Upper lobe of right lung (tissue), 1 donor: ENCODE measurements around the gene FAR2. TPM values are rescaled to one million over a fixed set of nuclear protein-coding genes. Genes with fewer than 3 reads are reported as not detected.

ENCODE experiments used
- ATAC-seq: fragments of 200-7000 bp; cut with Tn5 transposase; one replicate; pipeline ENCODE4 v1.9.1; 2020; ENCODE audit warnings: mild to moderate bottlenecking, moderate library complexity
- DNase-seq: peaks from one replicate; pipeline ENCODE4 v3.0.0-alpha.2; 2020
- H3K27ac ChIP-seq: fragments of 200-600 bp; one replicate; pipeline ENCODE4 v1.8.0; 2022
- H3K27me3 ChIP-seq: fragments of 200-600 bp; one replicate; pipeline ENCODE4 v1.8.0; 2022; ENCODE audit warnings: mild to moderate bottlenecking
- H3K36me3 ChIP-seq: fragments of 200-600 bp; one replicate; pipeline ENCODE4 v1.8.0; 2022
- H3K4me1 ChIP-seq: fragments of 200-600 bp; one replicate; pipeline ENCODE4 v1.8.0; 2022
- H3K4me3 ChIP-seq: fragments of 200-600 bp; one replicate; pipeline ENCODE4 v1.8.0; 2022; ENCODE audit warnings: mild to moderate bottlenecking
- H3K9me3 ChIP-seq: fragments of 200-600 bp; one replicate; pipeline ENCODE4 v1.8.0; 2022
- intact Hi-C: fragments of 100-400 bp; cut with DNase I; formaldehyde crosslinking; loops from one replicate; pipeline ENCODE4 v1.11.0; 2022
- total RNA-seq: library from RNA; stranded (reverse); fragmentation: NEBNext Ultra II Directional; extraction: Animal tissue kit (Norgen Biotek cat#: 25700); gene quantifications from one replicate; pipeline ENCODE4 v1.2.1, GENCODE V29; 2021
- TF ChIP-seq, protein P1 (sequence below): fragments of 200-600 bp; IDR thresholded peaks from one replicate; pipeline ENCODE4 v1.8.0; 2022; ENCODE audit warnings: antibody characterized with exemption
- donor health status: DM: no; HTN: yes; CAD: no; lungs with severe emphysema.

FAR2 gene
- total RNA-seq, 1 donor from 2014 or later, result 13.3 TPM

DNA sequence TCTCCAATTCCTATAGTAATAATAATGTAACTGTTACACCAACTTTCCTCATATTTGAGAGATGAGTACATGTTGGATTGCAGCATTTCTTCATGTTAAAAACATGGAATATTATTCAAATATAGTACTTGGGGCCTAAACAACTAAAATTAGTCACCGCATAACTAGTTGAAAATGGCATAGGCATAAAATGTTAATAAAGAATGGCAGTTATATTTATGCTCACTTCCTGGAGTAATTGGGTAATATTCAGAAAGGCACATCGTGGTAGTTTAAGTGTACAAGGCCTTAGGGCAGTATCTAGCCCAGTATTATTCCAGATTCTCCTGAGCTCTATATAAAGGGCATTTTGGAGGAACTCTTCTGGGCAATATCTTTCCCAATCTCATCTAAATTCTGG lies 185.9 kb downstream of the FAR2 start:
- intact Hi-C loops, result no loop called here
- ATAC-seq, result no peak

DNA sequence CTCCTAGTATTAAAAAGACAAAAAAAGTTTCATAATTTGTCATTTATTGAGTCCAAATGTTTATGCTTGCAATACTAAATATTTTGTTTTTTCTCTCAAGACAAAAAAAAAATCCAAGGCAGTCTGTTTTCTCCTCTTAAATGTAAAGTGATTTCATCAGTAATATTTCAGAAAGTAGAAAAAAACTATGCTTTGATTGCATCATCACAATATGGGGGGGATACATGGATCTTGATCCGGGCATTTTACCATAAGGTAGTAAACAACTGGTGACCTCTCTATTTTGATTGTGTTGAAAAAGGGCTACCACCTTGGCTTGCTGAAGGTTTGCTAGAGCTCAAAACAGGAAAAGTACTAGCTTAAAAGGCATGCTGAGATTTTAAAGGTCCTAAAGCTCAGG lies 188.2 kb downstream of the FAR2 start:
- intact Hi-C loops, result no loop called here
- no peak for DNase-seq
- Histone ChIP-seq H3K27ac (no peak overlapping the region), H3K9me3 (no peaks in the 10 kb centered on the region), H3K27me3 (no peaks in the 10 kb centered on the region), H3K36me3 (peaks cover 35% of the 10 kb centered on the region), H3K4me1 (no peaks in the 10 kb centered on the region), H3K4me3 (no peak overlapping the region)
- TF ChIP-seq, protein P1, sequence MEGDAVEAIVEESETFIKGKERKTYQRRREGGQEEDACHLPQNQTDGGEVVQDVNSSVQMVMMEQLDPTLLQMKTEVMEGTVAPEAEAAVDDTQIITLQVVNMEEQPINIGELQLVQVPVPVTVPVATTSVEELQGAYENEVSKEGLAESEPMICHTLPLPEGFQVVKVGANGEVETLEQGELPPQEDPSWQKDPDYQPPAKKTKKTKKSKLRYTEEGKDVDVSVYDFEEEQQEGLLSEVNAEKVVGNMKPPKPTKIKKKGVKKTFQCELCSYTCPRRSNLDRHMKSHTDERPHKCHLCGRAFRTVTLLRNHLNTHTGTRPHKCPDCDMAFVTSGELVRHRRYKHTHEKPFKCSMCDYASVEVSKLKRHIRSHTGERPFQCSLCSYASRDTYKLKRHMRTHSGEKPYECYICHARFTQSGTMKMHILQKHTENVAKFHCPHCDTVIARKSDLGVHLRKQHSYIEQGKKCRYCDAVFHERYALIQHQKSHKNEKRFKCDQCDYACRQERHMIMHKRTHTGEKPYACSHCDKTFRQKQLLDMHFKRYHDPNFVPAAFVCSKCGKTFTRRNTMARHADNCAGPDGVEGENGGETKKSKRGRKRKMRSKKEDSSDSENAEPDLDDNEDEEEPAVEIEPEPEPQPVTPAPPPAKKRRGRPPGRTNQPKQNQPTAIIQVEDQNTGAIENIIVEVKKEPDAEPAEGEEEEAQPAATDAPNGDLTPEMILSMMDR, result no peak
- ATAC-seq, result no peak

More for the DNA sequence above, 185.9 kb downstream of the FAR2 start:
- Histone ChIP-seq H3K36me3 (peaks cover 18% of the 10 kb centered on the region), H3K27me3 (no peaks in the 10 kb centered on the region), H3K4me1 (no peaks in the 10 kb centered on the region), H3K9me3 (no peaks in the 10 kb centered on the region), H3K4me3 (no peak overlapping the region), H3K27ac (no peak overlapping the region)
- TF ChIP-seq, protein P1, result no peak
- no peak for DNase-seq

DNA sequence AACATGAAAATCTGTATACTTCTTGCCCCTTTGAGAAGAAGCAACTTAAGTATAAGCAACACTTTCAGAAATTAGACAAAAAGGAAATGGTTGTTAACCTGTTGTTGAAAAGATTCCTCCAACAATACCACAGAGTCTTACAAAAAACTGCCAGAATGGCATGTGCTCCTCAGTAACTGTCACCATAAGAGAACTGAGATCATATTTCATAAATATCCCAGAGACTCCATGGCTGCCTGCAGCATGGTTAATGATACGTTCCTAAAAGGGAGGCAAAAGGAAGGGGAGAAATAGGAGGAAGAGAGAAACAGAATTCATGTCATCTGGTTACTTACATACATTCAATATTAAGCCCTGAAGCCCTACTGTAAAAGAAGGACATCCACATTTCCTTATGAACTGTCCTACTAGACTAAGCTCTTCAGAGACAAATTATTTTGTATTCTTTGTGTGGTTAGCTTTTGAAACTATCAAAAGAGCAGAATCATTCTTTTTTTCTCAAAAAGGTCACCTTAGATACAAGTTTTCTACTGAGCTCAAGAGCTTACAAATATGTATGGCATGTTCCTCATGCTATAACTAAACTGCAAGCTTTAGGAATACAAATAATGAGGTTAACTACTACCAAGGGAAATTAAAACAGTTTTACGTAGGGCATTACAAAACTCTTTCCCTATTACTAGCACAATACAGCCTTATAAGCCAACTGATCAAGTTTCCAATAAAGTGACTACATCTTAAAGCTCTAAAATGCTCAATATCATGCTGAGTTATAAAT lies 194.1 kb downstream of the FAR2 start:
- H3K36me3 ChIP-seq, result peaks cover 64% of the 10 kb centered on the region
- TF ChIP-seq, protein P1, result no peak
- no peaks in the 10 kb centered on the region for H3K9me3 ChIP-seq
- no peak overlapping the region for H3K27ac ChIP-seq
- no peaks in the 10 kb centered on the region for H3K4me1 ChIP-seq
- intact Hi-C loops, result no loop called here
- no peak for DNase-seq
- no peak for ATAC-seq
- no peak overlapping the region for H3K4me3 ChIP-seq
- no peaks in the 10 kb centered on the region for H3K27me3 ChIP-seq

DNA sequence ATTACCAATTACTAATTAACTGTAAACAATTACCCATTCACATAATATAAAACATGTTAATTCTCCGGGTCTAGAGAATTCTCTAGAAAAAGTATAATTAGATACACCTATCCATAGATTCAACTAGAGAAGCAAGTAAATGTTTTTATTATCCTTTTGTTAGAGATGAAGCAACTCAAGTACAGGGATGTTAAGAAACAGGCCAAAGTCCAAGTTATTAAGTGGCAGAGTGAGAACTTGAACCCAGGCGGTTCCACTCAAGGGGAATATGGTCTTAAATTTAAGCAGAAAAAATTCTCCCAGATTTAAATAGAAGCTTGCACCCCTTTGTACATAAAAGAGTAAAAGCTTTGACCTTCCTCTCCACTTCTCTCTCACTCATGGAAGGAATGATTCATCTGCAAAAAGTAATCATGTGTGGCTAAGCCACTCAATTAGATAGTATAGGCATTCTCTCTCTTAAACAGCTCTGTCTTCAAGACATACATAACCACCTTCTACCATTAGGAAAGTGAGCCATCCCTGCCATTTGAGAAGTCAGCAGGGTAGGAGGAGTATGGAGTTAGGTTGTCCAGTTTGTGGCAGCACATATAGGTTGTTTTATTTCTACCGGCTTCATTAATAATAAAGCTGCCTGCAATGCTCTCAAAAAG lies 197.8 kb downstream of the FAR2 start:
- H3K27ac ChIP-seq, result no peak overlapping the region
- H3K4me1 ChIP-seq, result no peaks in the 10 kb centered on the region
- no peak overlapping the region for H3K4me3 ChIP-seq
- no peak for DNase-seq
- TF ChIP-seq, protein P1, result no peak
- H3K9me3 ChIP-seq, result no peaks in the 10 kb centered on the region
- H3K27me3 ChIP-seq, result no peaks in the 10 kb centered on the region
- peaks cover 37% of the 10 kb centered on the region for H3K36me3 ChIP-seq
- ATAC-seq, result no peak
- intact Hi-C loops, result no loop called here

DNA sequence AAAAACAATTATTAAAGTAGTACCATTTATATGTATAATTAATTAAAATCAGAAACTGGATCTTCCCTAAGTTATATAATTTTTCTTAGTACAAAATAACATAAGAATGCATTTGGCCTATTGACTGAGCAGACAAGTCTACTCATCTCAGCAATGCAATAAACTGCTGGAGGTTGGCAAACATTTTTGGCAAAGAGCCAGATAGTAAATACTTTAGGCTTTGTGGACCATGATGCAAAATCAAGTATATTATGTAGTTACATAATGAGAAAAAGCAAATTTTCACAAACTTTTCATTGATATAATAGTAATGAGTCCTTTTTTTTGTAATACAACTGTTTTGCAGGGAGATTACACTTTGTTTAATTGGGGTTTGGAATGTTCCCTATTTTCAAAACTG lies 201.0 kb downstream of the FAR2 start:
- no peak overlapping the region for H3K4me3 ChIP-seq
- H3K4me1 ChIP-seq, result no peaks in the 10 kb centered on the region
- no peak for DNase-seq
- H3K27me3 ChIP-seq, result no peaks in the 10 kb centered on the region
- TF ChIP-seq, protein P1, result no peak
- H3K36me3 ChIP-seq, result peaks cover 31% of the 10 kb centered on the region
- no peak for ATAC-seq
- no peak overlapping the region for H3K27ac ChIP-seq
- intact Hi-C loops, result no loop called here
- H3K9me3 ChIP-seq, result no peaks in the 10 kb centered on the region
